Erythroblast (primary cell): ENCODE data around the gene UNC13C.

Source experiments
- GATA1 ChIP-seq: IDR thresholded peaks from 2 replicates; pipeline ENCODE4 v1.6.1; 2011; ENCODE audit warnings: low read depth, mild to moderate bottlenecking, control low read depth, low read length, moderate library complexity
- POLR2A ChIP-seq: IDR thresholded peaks from 2 replicates; pipeline ENCODE4 v1.6.1; 2011; ENCODE audit warnings: mild to moderate bottlenecking, low read length

- no peak for TF ChIP-seq POLR2A
- TF ChIP-seq GATA1: no peak
Measured at GRCh38 chr15:53979051-53979788, 979 bp downstream of the UNC13C start.
